Measurements from ENCODE around the gene ADAMTS13. TPM values are rescaled to one million over a fixed set of nuclear protein-coding genes. Genes with fewer than 3 reads are reported as not detected.
A peak's percentile ranks its signal among the peaks of the same experiment; 100 is the strongest.
"Not testable (repeated sequence)": the region's sequence is repeated elsewhere in the genome, so short reads cannot be mapped to it uniquely, and the experiment has no call there.

ADAMTS13 gene
- total and polyA plus RNA-seq, 11 donors: 0.64 to 5.8 (median 2.7) TPM

GRCh38 chr9:133387680-133388079 lies 34.5 kb upstream of the ADAMTS13 start:
- intact Hi-C loops (cut with DNase I): no loop called here
- H3K36me3 ChIP-seq: no peaks in the 10 kb centered on the region
- no peaks in the 10 kb centered on the region for H3K9me3 ChIP-seq
- peak in 1 of 5 donors; percentile 13 for DNase-seq
- no peaks in the 10 kb centered on the region for H3K4me1 ChIP-seq
- H3K27me3 ChIP-seq: peaks cover 0 to 4% (median 0%) of the 10 kb centered on the region in 9 donors
- H3K4me3 ChIP-seq: no peak overlapping the region
- TF ChIP-seq CTCF (IDR thresholded peaks at IDR 0.05) (no peak), POLR2A (IDR thresholded peaks at IDR 0.05) (no peak)
- no peak for ATAC-seq
- H3K27ac ChIP-seq: no peak overlapping the region
- WGBS, 4 donors: 83 to 89% (median 87%) methylated on average over 9 of the region's 9 CpGs

- Histone ChIP-seq H3K4me1 (no peaks in the 10 kb centered on the region), H3K9me3 (no peaks in the 10 kb centered on the region), H3K27me3 (peaks cover 0 to 9% (median 0%) of the 10 kb centered on the region in 9 donors), H3K36me3 (no peaks in the 10 kb centered on the region), H3K4me3 (no peak overlapping the region), H3K27ac (no peak overlapping the region)
- no peak for DNase-seq
- TF ChIP-seq CTCF (IDR thresholded peaks at IDR 0.05): no peak
- TF ChIP-seq POLR2A (IDR thresholded peaks at IDR 0.05): no peak
- WGBS, 4 donors: 90 to 98% (median 96%) methylated on average over 8 to 12 of the region's 12 CpGs
- ATAC-seq: no peak
- intact Hi-C loops (cut with DNase I): no loop called here
Measured at GRCh38 chr9:133389025-133389557, 33.1 kb upstream of the ADAMTS13 start.

GRCh38 chr9:133389562-133389961 lies 32.6 kb upstream of the ADAMTS13 start:
- ATAC-seq (no peak), DNase-seq (no peak)
- no peaks in the 10 kb centered on the region for H3K4me1 ChIP-seq
- TF ChIP-seq POLR2A (IDR thresholded peaks at IDR 0.05): no peak
- H3K4me3 ChIP-seq: no peak overlapping the region
- H3K27ac ChIP-seq: no peak overlapping the region
- H3K27me3 ChIP-seq: peaks cover 0 to 12% (median 0%) of the 10 kb centered on the region in 9 donors
- H3K36me3 ChIP-seq: no peaks in the 10 kb centered on the region
- WGBS, 4 donors: 82 to 87% (median 84%) methylated on average over 12 to 13 of the region's 13 CpGs
- H3K9me3 ChIP-seq: no peaks in the 10 kb centered on the region
- intact Hi-C loops (cut with DNase I): no loop called here

- H3K9me3 ChIP-seq: no peaks in the 10 kb centered on the region
- no peak overlapping the region for H3K27ac ChIP-seq
- peaks cover 0 to 19% (median 0%) of the 10 kb centered on the region in 9 donors for H3K27me3 ChIP-seq
- H3K4me3 ChIP-seq: no peak overlapping the region
- intact Hi-C loops (cut with DNase I): no loop called here
- H3K4me1 ChIP-seq: no peaks in the 10 kb centered on the region
- ATAC-seq: no peak
- no peaks in the 10 kb centered on the region for H3K36me3 ChIP-seq
- TF ChIP-seq CTCF (IDR thresholded peaks at IDR 0.05) (no peak), POLR2A (IDR thresholded peaks at IDR 0.05) (no peak)
- DNase-seq: peak in 1 of 5 donors; percentile 18
- WGBS, 4 donors: 81 to 90% (median 85%) methylated on average over 7 of the region's 7 CpGs
Measured at GRCh38 chr9:133390713-133391112, 31.5 kb upstream of the ADAMTS13 start.

GRCh38 chr9:133391449-133391848 lies 30.7 kb upstream of the ADAMTS13 start:
- DNase-seq; H3K9me3 ChIP-seq; H3K36me3 ChIP-seq; intact Hi-C loops (cut with DNase I); H3K27ac ChIP-seq; ATAC-seq; H3K4me1 ChIP-seq; H3K4me3 ChIP-seq: not testable (repeated sequence)
- 49 to 73% (median 54%) methylated on average over 2 to 3 of the region's 4 CpGs for WGBS, 4 donors
- peaks cover 0 to 19% (median 0%) of the 10 kb centered on the region in 9 donors for H3K27me3 ChIP-seq

GRCh38 chr9:133392308-133392707 lies 29.9 kb upstream of the ADAMTS13 start:
- H3K4me3 ChIP-seq; H3K9me3 ChIP-seq; H3K4me1 ChIP-seq; intact Hi-C loops (cut with DNase I); H3K36me3 ChIP-seq; H3K27ac ChIP-seq; DNase-seq; ATAC-seq: not testable (repeated sequence)
- 89 to 99% (median 97%) methylated on average over 3 of the region's 3 CpGs for WGBS, 4 donors
- peaks cover 0 to 19% (median 0%) of the 10 kb centered on the region in 9 donors for H3K27me3 ChIP-seq

All from heart left ventricle (tissue), 16 donors.